GM18520 (cell line): ENCODE results near the gene RXRA.

Source experiments
- ATAC-seq: cut with Tn5 transposase; IDR thresholded peaks from one replicate; pipeline ENCODE4 v1.9.1; 2021; ENCODE audit not compliant: unreplicated experiment

RXRA gene

GRCh38 chr9:134410835-134411217 is 84.6 kb downstream of the RXRA start:
- ATAC-seq = no peak

GRCh38 chr9:134411440-134412297 is 85.4 kb downstream of the RXRA start:
- ATAC-seq = no peak

GRCh38 chr9:134412298-134412711 is 86.0 kb downstream of the RXRA start:
- ATAC-seq = no peak

GRCh38 chr9:134413112-134413715 is 87.0 kb downstream of the RXRA start:
- no peak for ATAC-seq

- ATAC-seq = no peak
Observed at GRCh38 chr9:134413890-134414623, 87.8 kb downstream of the RXRA start.

GRCh38 chr9:134414900-134415425 is 88.7 kb downstream of the RXRA start:
- no peak for ATAC-seq

- no peak for ATAC-seq
Observed at GRCh38 chr9:134416385-134417015, 90.2 kb downstream of the RXRA start.

GRCh38 chr9:134418354-134418753 is 92.1 kb downstream of the RXRA start:
- no peak for ATAC-seq

GRCh38 chr9:134419000-134419683 is 92.9 kb downstream of the RXRA start:
- no peak for ATAC-seq

GRCh38 chr9:134419684-134420076 is 93.4 kb downstream of the RXRA start:
- no peak for ATAC-seq

- no peak for ATAC-seq
Observed at GRCh38 chr9:134420281-134420845, 94.1 kb downstream of the RXRA start.

GRCh38 chr9:134420974-134421432 is 94.7 kb downstream of the RXRA start:
- no peak for ATAC-seq

GRCh38 chr9:134421888-134422287 is 95.6 kb downstream of the RXRA start:
- no peak for ATAC-seq

- ATAC-seq = no peak
Observed at GRCh38 chr9:134422301-134423090, 96.2 kb downstream of the RXRA start.

- ATAC-seq = no peak
Observed at GRCh38 chr9:134423166-134423565, 96.9 kb downstream of the RXRA start.

- no peak for ATAC-seq
Observed at GRCh38 chr9:134423749-134424148, 97.5 kb downstream of the RXRA start.

GRCh38 chr9:134424818-134425217 is 98.6 kb downstream of the RXRA start:
- ATAC-seq = no peak

- no peak for ATAC-seq
Observed at GRCh38 chr9:134425401-134425800, 99.1 kb downstream of the RXRA start.

- ATAC-seq = no peak
Observed at GRCh38 chr9:134425812-134426211, 99.6 kb downstream of the RXRA start.
